HG03139 (cell line): Measurements from ENCODE around the gene SPAG9.
"Not testable (repeated sequence)": the region's sequence is repeated elsewhere in the genome, so short reads cannot be mapped to it uniquely, and the experiment has no call there.

ENCODE experiments used
- ATAC-seq: cut with Tn5 transposase; IDR thresholded peaks from one replicate; pipeline ENCODE4 v1.9.1; 2021; ENCODE audit not compliant: unreplicated experiment

Gene SPAG9

DNA sequence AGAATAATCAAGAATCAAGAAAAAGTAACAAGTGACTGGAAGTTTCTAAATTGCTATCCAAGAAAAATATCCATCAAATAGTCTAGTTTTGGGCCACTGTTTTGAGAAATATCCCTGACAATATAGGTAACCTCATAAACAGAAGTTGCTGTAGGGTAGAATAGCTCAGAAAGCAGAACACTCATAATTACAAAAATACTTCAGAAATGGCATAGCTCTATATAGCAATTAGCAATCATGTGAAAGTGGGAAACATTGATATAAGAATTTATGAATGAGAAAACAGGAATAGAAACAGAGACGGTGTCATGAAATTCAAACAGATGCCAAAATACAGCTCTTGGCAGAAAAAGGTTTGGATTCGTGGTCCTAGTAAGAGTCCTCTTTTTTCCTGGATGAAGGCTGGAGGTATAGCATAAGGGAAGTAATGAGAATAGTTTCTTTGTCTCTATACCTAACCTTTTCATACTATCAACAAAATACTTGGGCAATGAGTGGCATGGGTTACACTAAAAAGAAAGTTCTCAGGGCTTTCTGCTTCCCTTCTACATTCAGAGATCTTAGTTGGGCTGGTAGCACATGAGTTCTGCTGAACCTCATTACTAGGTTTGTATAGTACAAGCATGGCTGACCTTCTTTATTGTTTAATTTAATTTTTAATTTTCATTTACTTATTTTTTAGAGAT is 33.5 kb downstream of the SPAG9 start:
- ATAC-seq: no peak

DNA sequence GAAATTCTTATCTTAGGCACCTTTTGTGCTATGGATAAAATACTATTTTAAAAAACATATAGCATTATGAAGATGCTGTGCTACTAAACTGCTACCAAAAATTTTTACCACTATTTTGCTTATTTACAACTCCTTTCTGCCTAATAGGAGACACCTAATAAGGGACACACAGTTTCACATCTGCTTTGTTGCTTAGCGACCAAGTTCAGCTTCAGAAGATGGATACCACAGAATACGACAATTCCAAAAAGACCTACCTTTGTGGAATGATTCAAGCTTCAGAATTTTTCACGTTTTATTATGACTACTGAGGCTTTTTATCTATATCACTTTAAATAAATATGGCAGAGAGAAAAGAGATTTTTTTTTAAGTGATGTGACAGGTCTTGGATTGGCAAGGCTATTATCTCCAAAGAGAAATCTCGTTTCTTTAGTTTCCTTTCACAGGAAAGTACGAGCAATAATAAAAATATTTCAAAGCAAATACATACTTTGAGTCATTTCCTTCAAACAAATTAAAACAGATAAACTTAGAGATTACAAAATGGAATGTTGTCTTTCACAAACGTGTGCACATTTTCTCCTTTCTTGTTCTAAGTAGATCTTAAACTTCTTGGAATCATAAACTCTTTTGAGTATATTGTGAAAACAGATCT is 35.4 kb downstream of the SPAG9 start:
- no peak for ATAC-seq

DNA sequence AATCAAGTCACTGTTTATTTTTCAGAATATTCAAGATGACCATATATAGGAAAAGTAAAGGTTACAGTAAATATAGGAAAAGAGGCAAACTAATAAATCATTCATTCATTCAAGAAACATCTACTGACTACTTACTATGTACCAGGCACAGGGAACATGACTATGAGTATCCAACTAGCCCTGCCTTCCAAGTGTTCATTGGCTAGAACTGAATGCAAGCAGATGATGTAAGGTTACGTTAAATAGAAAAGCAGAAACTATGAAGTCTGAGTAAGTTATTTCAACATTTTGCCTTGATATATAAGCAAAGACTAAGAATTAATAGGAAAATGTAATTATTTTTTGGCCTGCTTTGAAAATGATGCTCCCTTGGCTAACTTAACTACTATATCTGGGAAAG is 36.7 kb downstream of the SPAG9 start:
- no peak for ATAC-seq

DNA sequence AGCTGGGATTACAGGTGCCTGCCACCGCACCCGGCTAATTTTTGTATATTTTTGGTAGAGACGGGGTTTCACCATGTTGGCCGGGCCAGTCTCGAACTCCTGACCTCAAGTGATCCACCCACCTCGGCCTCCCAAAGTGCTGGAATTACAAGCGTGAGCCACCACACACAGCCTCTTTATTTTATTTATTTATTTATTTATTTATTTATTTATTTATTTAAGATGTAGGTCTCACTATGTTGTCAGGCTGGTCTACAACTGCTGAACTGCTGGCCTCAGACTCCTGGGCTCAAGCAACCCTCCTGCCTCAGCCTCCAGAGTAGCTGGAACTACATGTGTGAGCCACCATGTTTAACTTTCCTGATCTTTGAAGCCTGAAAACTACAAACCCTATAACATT is 37.3 kb downstream of the SPAG9 start:
- not testable (repeated sequence) for ATAC-seq

DNA sequence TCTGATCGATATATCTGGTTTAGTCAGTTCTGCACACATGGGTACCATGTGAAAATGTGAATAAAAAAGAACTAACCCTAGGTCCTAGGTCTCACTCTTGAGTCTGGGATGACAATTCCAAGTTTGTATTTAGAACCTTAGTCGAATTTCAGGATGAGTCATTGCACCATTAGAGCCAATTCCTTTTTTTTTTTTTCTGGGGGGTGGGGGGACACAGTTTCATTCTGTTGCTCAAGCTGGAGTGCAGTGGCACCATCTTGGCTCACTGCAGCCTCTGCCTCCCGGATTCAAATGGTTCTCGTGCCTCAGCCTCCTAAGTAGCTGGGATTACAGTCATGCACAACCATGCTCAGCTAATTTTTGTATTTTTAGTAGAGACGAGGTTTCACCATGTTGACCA is 41.6 kb downstream of the SPAG9 start:
- no peak for ATAC-seq

DNA sequence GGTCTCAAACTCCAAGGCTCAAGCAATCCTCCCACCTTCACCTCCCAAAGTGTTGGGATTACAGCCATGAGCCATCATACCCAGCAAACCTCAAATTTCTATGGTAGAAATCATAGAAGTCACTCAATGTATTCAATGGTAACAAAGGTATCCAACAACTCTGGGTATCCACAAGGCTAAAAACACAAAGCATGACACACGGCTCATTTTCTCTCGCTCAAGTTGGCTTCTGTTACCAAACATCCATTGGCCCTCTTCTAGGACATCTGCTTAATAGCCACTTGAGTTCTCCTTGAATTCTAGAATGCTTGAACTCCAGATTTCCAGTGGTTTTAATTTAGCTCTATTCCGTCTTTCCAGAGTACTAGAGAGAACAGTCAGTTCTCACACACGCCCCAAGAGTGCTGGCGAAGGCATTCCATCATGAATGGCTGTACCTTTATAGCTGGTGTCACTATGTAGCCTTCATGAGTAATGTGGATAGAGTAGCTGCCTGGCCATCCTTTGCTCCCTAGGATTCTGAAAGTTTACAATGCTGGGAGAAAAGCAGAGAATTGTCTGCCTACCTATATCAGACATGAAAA is 42.6 kb downstream of the SPAG9 start:
- ATAC-seq: no peak

DNA sequence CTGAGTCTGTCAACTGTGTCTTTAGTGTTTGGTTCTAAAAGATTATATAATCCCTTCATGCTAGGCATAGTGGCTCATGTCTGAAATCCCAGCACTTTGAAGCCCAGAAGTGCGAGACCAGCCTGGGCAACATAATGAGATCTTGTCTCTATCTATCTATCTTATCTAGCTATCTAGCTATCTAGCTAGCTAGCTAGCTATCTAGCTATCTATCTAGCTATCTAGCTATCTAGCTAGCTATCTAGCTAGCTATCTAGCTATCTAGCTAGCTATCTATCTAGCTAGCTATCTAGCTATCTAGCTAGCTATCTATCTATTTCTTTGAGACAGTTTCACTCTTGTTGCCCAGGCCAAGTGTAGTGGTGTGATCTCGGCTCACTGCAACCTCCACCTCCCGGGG is 43.8 kb downstream of the SPAG9 start:
- no peak for ATAC-seq

DNA sequence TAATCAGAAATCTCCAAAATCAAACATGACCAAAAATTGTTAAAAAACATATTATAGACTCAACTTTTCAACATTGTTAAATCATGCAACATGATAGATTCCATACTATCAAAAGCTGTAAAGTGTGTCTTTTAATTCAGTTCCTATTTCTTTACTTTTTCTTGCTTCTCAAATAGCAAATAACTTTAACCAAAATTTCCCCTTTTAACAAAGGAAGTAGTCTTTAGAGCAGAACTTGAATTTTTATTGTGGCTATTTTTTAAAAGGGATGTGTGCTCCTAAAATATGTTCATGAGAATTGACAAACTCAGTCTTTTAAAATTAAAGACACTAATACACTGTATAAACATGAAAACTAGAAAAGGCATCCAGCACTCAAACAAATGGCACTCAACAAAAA is 49.1 kb downstream of the SPAG9 start:
- ATAC-seq: no peak

DNA sequence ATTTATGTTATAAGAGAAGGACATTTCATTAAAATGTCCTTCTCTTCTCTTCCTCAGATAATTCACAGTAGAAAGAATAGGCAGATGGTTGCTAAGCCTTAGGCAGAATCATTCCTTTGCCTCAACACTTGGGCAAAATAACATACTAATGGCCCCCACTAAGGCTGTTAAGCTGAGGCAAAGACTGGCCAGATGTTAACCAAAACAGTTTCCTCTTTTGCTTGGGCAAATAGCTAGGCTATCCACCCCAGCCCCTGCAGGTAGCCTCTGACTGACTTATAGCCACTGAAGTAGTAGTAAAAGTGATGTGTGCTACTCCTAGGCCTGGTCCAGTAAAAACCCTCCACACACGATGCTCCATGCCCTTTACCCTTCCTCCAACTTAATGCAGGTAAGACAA is 55.2 kb downstream of the SPAG9 start:
- ATAC-seq: no peak

DNA sequence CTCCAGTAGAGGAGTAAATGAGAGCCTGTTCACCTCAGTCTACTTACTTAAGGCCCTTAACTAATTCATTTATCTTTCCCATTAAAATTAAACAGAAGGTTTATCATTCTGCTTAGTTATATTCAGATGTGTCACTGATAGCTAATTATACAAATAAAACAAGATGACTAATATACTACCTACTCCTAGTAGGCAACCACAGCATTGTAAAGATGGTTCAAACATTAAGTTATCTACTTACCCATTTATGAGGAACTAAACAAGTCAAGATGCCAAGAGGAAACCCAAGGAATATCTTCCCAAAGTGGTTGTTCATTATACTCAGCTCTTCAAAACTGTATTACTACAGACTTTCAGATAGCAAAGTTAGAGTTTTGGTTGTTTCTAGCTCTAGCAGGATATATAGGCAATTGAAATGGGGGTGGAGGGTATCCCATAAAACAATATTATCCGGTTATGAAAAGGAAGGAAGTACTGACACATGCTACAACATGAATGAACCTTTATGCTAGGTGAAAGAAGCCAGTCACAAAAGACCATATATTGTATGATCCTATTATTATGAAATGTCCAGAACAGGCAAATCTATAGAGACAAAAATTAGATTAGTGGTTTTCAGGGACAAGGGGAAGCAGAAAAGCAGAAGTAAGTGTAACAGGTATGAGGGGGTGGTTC is 56.5 kb downstream of the SPAG9 start:
- no peak for ATAC-seq

DNA sequence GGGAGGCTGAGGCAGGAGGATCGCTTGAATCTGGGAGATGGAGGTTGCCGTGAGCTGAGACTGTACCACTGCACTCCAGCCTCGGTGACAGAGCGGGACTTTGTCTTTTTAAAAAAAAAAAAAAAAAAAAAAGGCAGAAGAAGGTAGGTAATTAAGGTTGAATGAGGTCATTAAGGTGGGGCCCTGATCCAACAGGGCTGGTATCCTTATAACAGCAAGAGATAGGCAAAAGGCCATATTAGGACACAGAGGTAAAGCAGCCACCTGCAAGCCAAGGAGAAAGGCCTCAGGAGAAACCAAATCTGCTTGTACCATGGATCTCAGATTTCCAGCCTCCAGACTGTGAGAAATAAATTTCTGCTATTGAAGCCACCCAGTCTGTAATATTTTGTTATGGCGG is 60.3 kb downstream of the SPAG9 start:
- ATAC-seq: no peak

DNA sequence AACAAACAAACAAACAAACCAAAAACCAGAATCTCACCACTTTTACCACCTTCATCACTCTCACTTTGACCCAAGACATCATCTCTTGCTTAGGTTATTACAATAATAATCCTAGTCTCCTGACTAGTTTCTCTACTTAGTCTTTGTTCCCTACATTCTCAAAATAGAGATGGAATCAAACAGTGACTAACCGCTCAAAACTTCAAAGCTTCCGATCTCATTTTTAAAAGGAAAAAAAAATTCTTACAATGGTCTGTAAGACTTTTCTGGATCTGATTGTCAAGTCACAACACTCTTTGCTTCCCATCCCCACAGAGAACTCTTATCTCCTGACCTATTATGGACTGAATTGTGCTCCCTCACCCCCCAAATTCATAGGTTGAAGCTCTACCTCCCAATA is 60.9 kb downstream of the SPAG9 start:
- no peak for ATAC-seq

DNA sequence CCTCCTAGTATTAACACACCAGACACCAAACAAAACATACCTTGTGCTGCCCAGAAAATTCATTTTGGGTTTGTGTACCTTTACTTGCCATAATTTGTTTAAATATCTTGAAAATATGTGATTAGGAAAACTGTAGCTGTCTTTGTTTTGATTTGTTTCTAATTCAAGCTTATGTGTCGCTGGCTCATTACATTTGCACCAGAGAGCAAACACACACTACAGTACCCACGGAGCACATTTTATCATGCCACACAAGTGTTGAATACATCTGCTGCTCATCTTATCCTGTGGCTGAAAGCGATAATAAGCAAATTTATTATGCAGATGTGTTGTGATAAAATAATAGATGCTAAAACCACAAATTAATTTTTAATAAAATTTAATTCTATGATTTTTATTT is 63.1 kb downstream of the SPAG9 start:
- no peak for ATAC-seq

DNA sequence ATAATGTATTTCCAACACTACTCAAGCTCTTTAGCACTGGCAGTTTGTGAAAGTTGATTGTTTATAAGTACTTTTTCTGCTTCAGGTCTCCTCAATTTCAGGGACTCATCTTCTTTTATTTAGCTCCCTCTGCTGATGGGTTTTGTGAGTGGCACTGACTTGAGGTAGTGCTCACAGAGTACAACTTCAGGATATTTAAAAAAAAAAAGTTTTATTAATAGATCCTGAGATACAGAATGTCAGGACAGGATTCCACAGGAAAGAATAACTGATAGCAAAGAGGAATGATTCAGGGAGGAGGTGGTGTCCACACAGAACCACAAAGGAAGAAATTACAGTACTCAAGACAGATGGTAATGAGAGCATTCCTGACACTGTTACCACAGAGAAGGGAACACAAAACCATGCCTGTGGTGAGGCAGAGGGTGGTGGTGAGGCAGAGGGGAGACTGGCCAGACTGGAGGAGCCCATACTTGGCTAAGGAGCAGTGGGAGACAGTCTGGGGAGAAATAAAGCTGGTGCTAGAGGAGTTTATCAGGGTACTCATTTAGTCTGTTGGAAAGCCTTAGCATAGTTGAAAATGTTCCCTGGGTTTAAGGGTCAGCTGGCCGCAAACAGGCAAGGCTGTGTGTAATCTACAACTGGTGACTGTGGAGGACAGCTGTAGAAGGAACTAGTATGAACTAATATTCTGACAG is 63.7 kb downstream of the SPAG9 start:
- no peak for ATAC-seq

DNA sequence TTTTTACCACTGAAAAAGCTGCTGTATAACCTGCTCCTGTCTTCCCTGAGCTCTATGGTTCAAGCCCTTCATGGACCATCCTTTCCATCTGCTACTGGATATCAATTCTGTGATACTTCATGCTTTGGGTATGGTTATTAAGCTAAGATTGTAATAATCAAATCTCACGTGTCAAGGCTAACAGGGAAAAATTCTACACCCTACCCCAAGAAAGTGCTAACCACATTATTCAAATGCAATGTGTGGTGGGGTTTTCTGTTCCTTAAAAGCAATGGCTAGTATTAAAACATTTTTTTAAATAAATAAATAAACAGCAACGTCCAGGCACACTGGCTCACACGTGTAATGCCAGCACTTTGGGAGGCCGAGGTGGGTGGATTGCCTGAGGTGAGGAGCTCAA is 65.9 kb downstream of the SPAG9 start:
- no peak for ATAC-seq

DNA sequence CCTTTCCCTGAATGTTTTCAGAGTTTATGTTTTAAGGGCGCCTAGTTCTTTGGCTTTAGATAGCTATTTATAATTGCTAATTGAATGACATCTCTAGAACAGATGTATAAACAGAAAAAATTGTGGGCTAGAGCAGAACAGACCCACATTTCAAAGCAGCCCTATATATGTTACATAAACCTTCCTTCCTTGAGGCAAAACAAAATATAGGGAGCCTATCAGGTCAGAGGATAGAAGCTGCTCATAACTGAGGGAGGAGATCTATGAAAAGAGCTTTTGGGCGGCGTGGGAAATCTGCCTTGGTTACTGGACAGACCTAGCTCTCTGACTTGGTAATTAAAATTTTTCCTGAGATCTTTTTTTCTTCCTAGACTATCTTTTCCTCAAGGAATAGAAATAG is 68.4 kb downstream of the SPAG9 start:
- ATAC-seq: no peak

DNA sequence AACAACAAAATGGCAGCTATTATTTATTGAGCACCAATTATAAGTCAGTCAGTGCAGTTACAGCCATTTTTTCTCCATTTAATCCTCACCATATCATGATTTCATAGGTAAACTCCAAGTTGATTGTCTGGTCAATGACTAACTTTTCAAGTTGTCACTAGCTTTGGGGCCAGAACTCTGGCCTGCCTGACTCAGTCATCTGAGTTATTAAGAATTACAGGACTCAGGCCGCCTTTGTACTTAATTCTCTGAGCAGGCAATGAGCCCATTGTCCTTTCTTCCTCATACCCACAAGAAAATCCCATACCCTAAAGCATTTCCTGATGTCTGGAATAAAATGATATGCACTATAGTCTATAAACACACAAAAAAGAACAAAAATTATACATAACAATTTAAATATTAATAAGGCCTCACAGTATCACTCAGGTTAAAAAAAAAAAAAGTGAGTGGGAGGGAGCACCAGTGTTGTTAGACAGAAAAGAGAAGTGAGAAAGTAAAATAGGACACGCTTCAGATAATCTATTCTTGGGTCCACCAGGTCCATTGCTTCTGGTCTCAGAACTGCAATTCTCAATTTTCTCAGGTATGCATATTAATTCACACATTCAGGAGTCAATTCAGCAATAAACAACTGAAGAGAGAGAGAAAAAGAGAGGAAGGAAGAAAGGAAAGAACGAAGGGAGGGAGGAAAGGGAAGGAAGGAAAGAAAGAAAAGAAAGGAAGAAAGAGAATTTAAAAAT is 70.2 kb downstream of the SPAG9 start:
- peak; percentile 79 for ATAC-seq

DNA sequence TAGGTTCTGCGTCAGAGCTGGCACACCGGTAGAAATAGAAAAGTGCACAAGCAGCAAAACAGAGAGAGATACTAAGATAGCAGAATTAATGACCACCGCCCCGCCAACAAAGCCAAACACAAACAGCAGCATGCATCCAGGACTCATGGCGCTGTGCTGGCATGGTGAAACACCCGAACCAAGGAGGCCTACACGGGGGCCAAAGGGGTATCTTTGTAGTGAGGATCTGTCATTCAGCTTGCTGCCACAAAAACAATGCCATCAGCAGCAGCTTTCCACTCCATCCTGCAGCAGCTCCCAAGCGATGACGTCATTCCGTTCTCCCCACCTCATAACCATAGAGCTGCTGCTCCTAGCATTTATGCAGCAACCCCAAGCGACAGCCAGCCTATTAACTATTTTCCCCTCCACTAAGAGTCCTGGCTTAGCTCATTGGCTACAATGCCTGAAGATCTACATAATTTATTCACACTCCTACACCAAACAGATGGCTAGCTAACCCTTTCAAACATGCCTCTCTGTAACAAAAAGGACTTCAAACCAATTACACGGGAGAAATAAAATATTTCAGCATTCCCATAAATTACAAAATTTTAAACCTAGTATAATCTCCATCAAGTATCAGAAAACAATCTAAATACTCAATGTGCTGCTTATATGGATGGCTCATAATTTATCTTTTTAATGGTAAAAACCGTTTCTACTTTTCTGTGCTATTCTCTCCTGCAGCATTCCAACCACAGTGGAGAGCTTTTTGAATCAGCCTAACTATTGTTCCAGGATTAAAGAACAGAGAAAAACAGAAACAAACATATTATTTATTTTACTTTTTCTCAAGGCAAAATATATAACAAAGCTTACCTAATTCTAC is 73.9 kb downstream of the SPAG9 start:
- no peak for ATAC-seq

DNA sequence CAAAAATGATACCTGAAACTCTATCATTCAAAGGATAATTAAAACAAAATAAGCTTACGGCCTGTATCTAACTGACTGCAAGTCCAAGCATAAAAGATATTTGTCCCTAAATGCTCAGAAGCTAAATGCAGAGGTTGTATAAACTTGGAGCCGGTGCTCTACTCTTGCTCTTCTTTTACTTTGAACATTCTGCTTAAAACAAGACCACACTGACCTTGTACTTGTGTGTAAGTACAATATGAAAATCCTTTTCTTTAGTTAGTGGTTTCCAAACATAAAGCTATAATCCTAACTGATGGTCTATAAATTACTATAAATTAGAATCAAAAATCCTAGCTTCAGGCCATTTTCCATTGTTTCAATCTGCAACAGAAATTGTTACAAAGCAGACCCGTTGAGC is 74.6 kb downstream of the SPAG9 start:
- ATAC-seq: no peak

DNA sequence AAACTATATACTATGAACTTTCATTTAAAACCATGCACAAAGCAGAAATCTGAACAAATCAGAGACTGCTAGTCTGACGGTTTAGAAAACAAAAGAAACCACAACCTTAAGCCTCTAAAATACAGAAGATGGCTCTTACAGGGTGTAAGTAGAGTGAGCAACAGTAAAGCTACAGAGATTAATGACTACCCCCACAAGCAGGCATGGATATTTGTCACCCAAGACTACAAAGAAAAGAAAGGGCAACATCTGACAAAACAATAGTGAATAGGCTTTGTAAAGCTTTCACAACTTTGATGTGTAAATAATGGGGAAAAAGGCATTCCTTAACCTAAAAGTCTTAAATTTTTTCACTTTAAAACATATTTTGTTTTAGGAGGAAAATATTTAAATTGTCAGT is 75.0 kb downstream of the SPAG9 start:
- no peak for ATAC-seq
